GM13976 (cell line): ENCODE data around the gene EP300.
"Not testable (repeated sequence)": the region's sequence is repeated elsewhere in the genome, so short reads cannot be mapped to it uniquely, and the experiment has no call there.

Experiments used
- DNase-seq: peaks from one replicate; pipeline ENCODE4 v3.0.0; 2012; ENCODE audit warnings: low spot score
- CTCF ChIP-seq: IDR thresholded peaks from 2 replicates; pipeline ENCODE4 v1.5.1; 2012; ENCODE audit warnings: borderline replicate concordance, mild to moderate bottlenecking; ENCODE audit not compliant: insufficient read depth; ENCODE audit errors: extremely low read depth, missing control alignments, control extremely low read depth
- in situ Hi-C: fragments of 300-500 bp; cut with MboI; formaldehyde crosslinking; loops from one replicate; pipeline ENCODE4 v1.12.0; 2022; ENCODE audit warnings: low sequenced_read_pairs, mixed read lengths, inconsistent platforms; ENCODE audit not compliant: unreplicated experiment

Gene EP300

GRCh38 chr22:41092023-41092817 is at the start of gene EP300:
Gene EP300, plus strand, starts transcription at chr22:41092592. Its CDS starts 413 bp downstream, at chr22:41093005.
- peak; percentile 88 for DNase-seq
- in situ Hi-C loops: no loop called here
- no peak for TF ChIP-seq CTCF

DNA sequence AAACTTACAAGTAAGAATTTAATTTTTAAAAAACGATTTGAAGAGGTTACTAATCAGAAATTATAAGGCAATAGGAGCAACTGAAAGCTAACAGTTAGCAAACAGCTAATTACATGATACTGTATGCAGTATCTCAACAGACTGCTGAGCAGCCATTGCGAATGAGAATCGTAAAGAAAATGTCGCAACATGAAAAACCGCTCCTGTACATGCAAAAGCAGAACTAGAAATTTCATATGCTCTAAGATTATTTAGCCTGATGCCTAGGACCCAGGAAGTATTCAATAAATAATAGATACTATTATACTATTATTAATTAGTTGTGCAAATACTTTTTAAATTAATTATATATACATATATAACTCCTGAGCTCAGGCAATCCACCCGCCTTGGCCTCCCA is 48.7 kb upstream of the EP300 start:
- in situ Hi-C loops: no loop called here
- no peak for DNase-seq
- no peak for TF ChIP-seq CTCF

GRCh38 chr22:41045575-41045974 is 46.8 kb upstream of the EP300 start:
- DNase-seq, in situ Hi-C loops: not testable (repeated sequence)

DNA sequence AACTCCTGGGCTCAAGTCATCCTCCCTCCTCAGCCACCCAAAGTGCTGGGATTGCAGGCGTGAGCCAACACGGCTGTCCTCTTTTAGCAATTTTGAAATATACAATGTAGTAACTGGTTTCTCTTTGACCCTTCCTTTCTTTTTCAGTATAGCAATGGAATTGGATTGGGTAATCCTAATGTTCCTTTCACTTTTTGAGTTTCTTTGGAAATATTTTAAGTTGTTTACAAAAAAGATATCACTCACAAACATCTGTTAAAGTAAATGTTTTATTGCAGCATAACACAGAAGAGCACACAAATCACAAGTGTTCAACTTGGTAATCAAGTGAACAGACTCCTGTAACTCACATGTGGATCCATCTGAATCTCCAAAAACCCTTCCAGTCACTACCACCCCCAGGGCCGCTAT is 44.6 kb upstream of the EP300 start:
- in situ Hi-C loops: no loop called here
- no peak for TF ChIP-seq CTCF
- DNase-seq: no peak

GRCh38 chr22:41048345-41048744 is 44.0 kb upstream of the EP300 start:
- in situ Hi-C loops, DNase-seq: not testable (repeated sequence)

DNA sequence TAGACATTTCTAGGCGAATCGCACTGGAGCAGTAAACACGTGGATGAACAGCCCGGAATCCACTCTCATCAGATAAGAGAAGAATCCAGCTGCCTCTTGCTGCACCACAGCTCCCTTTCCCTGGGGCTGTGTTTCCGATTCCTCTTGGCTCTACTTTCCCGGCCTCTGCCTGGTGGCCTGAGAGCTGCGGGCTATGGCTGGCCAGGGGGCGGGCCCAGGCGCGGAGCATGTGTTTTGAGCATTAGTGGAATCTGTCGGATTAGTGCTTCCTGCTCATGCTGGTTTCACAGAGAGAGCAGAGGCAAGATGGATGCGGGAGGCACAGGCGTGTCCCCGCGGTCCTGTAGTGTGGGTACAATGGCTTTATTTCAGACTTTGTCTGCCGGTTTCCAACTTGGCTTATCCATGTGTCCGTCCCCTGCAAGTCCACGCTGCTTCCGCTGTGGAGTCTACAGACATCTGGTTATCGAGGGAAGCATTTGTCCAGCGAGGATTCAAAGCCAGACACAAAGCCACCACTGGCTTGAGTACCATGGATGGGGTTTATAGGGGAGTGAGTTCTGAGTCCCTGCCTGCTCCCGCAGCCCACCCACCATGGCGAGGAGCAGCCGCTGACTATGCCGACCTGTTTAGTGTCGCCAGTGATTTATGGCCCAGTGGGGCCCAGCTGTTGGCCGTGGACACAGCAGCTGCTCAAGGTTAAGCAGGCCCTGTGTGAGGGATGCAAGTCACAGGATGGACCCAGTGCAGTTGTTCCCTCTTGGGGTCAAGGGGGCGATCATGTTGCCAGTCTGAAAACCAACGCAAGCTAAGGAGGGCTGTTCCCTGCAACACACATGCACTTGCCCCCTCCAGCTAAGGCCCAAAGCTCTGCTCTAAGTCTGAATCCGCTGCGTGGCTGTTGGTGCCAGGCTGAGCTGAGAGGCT is 43.3 kb upstream of the EP300 start:
- DNase-seq: no peak
- in situ Hi-C loops: no loop called here
- TF ChIP-seq CTCF: no peak

- DNase-seq, in situ Hi-C loops: not testable (repeated sequence)
Measured at GRCh38 chr22:41049795-41050194, 42.6 kb upstream of the EP300 start.

DNA sequence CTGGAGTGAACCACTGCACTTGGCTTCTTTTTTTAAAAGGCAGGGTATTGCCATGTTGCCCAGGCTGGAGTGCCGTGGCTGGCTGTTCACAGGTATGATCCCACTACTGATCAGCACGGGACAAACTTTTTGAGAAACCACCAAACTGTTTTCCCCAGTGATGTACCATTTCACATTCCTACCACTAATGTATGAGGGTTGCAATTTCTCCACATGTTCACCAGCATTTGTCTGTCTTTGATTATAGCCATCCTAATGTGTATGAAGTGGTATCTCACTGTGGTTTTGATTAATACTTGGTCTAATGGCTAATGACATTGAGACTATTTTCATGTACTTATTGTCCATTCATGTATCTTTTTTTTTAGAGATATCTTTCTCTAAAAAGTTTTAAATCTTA is 41.5 kb upstream of the EP300 start:
- in situ Hi-C loops: no loop called here
- no peak for DNase-seq
- no peak for TF ChIP-seq CTCF
